Measurements from ENCODE around the gene RNF213.

DNA sequence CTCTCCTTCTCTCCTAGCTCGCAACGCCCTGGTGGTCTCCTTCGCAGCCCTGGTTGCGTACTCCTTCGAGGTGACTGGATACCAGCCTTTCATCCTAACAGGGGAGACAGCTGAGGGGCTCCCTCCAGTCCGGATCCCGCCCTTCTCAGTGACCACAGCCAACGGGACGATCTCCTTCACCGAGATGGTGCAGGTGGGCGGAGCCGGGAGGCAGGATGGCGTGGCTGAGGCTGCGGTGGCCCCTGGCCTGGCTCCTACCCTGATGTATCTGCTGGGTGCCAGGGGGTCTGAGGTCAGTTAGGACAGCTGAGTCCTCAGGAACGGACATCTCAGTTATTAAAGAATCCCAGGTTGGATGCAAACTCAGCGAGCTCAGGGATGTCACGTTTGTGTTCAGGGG, 23.7 kb upstream of the RNF213 start:
- TF ChIP-seq CTCF (IDR thresholded peaks at IDR 0.05; ENCODE audit: insufficient read depth, low read depth, low read length), result no peak
- TF ChIP-seq EZH2 (IDR thresholded peaks at IDR 0.05; ENCODE audit: insufficient read depth, low read length), result no peak
